ENCODE measurements around the gene KAT8. TPM values are rescaled to one million over a fixed set of nuclear protein-coding genes. Genes with fewer than 3 reads are reported as not detected.

Gene KAT8
- total and polyA plus RNA-seq, 2 of the 13 experiments (the other 11 are each of a cell fraction or from before 2014, with no cell fraction given) = 79.0 to 84.2 TPM

GRCh38 chr16:31105677-31106213 is 11.7 kb upstream of the KAT8 start (continued):
- TF ChIP-seq ELF1 (CRISPR knock-in tag; IDR thresholded peaks at IDR 0.05) (peak; percentile 68), SKI (IDR thresholded peaks at IDR 0.05; ENCODE audit: partially characterized antibody) (peak; percentile 97), IKZF5 (CRISPR knock-in tag; IDR thresholded peaks at IDR 0.05) (peak; percentile 98), ZNF180 (CRISPR knock-in tag; IDR thresholded peaks at IDR 0.05; ENCODE audit: borderline replicate concordance, low read depth) (peak; percentile 39; the same call in 1 of the 2 replicates), NAIF1 (CRISPR knock-in tag; IDR thresholded peaks at IDR 0.05; ENCODE audit: borderline replicate concordance) (peak; percentile 43; the same call in 1 of the 2 replicates), ZNF281 (CRISPR knock-in tag; IDR thresholded peaks at IDR 0.05; ENCODE audit: borderline replicate concordance) (peak; percentile 64; the same call in 1 of the 2 replicates), HIVEP1 (CRISPR knock-in tag; IDR thresholded peaks at IDR 0.05) (peak; percentile 93), TEAD3 (CRISPR knock-in tag; optimal IDR thresholded peaks at IDR 0.05; ENCODE audit: borderline replicate concordance) (peak; percentile 87), ZNF557 (CRISPR knock-in tag; IDR thresholded peaks at IDR 0.05) (peak; percentile 93; the same call in 1 of the 2 replicates), POLR2G (IDR thresholded peaks at IDR 0.05; ENCODE audit: low read depth, low read length) (peak; percentile 79), EHMT2 (IDR thresholded peaks at IDR 0.05; ENCODE audit: borderline replicate concordance, low read depth, low read length) (no peak), ZNF292 (CRISPR knock-in tag; IDR thresholded peaks at IDR 0.05; ENCODE audit: borderline replicate concordance, low read depth) (peak; percentile 94), MBD4 (IDR thresholded peaks at IDR 0.05; ENCODE audit: borderline replicate concordance, low read length) (no peak), REL (CRISPR knock-in tag; conservative IDR thresholded peaks at IDR 0.05) (peak; percentile 68; the same call in 1 of the 2 replicates), ZNF597 (CRISPR knock-in tag; IDR thresholded peaks at IDR 0.05) (no peak), GLMP (CRISPR knock-in tag; IDR thresholded peaks at IDR 0.05; ENCODE audit: borderline replicate concordance) (peak; percentile 83; the same call in 1 of the 2 replicates), HNRNPLL (IDR thresholded peaks at IDR 0.05; ENCODE audit: low read depth, low read length, poor library complexity, severe bottlenecking) (peak; percentile 77), MLX (CRISPR knock-in tag; IDR thresholded peaks at IDR 0.05) (peak; percentile 100), ONECUT2 (CRISPR knock-in tag; IDR thresholded peaks at IDR 0.05) (no peak), ZBTB37 (CRISPR knock-in tag; IDR thresholded peaks at IDR 0.05) (peak; percentile 99), DDIT3 (CRISPR knock-in tag; IDR thresholded peaks at IDR 0.05) (no peak)

Measured in HepG2 (cell line).